Activated naive CD4-positive, alpha-beta T cell treated with anti-CD3 and anti-CD28 coated beads for 36 hours (primary cell): Measurements from ENCODE around the gene TMPRSS5. TPM values are rescaled to one million over a fixed set of nuclear protein-coding genes. Genes with fewer than 3 reads are reported as not detected.
"Not testable (repeated sequence)": the region's sequence is repeated elsewhere in the genome, so short reads cannot be mapped to it uniquely, and the experiment has no call there.

Experiments
- CTCF ChIA-PET: fragments of 350-600 bp; sonication (Branson Sonifier 250); formaldehyde crosslinking; loops from one replicate; lab custom pipeline; 2021; ENCODE audit warnings: antibody characterized with exemption; lab: Charles Lee
- DNase-seq: peaks from one replicate; pipeline ENCODE4 v3.0.0-alpha.2; 2020
- H3K27ac Mint-ChIP-seq: one replicate; pipeline ENCODE4 v1.8.0; 2021; ENCODE audit warnings: mild to moderate bottlenecking, mixed read lengths
- H3K27me3 Mint-ChIP-seq: one replicate; pipeline ENCODE4 v1.8.0; 2021; ENCODE audit warnings: low read depth, mixed read lengths
- H3K36me3 Mint-ChIP-seq: one replicate; pipeline ENCODE4 v1.8.0; 2021; ENCODE audit warnings: low read depth, mixed read lengths
- H3K4me1 Mint-ChIP-seq: one replicate; pipeline ENCODE4 v1.8.0; 2021; ENCODE audit warnings: low read depth, mixed read lengths
- H3K4me3 Mint-ChIP-seq: one replicate; pipeline ENCODE4 v1.8.0; 2021; ENCODE audit warnings: mild to moderate bottlenecking, moderate library complexity, mixed read lengths
- H3K9me3 Mint-ChIP-seq: one replicate; pipeline ENCODE4 v1.8.0; 2021; ENCODE audit warnings: mixed read lengths
- intact Hi-C: fragments of 100-400 bp; cut with micrococcal nuclease; formaldehyde crosslinking; loops from one replicate; pipeline ENCODE4 v1.15.1; 2023
- total RNA-seq, 2 experiments: library from RNA; stranded (reverse); gene quantifications; one replicate each; pipeline ENCODE4 v1.2.3, GENCODE V29; 2021

Gene TMPRSS5
- total RNA-seq, 2 experiments from 2014 or later, result 1.1 to 1.2 TPM

GRCh38 chr11:113675003-113675561 lies 31.0 kb downstream of the TMPRSS5 start:
- CTCF ChIA-PET, result no interaction called here
- Mint-ChIP-seq H3K36me3 (no peaks in the 10 kb centered on the region), H3K27ac (no peak overlapping the region), H3K4me1 (no peaks in the 10 kb centered on the region), H3K27me3 (peaks cover 7% of the 10 kb centered on the region), H3K9me3 (no peaks in the 10 kb centered on the region), H3K4me3 (no peak overlapping the region)
- intact Hi-C loops, result no loop called here
- no peak for DNase-seq

- Mint-ChIP-seq H3K27ac (no peak overlapping the region), H3K27me3 (peaks cover 7% of the 10 kb centered on the region), H3K4me3 (no peak overlapping the region), H3K9me3 (no peaks in the 10 kb centered on the region), H3K36me3 (no peaks in the 10 kb centered on the region), H3K4me1 (no peaks in the 10 kb centered on the region)
- intact Hi-C loops, result no loop called here
- DNase-seq, result no peak
- CTCF ChIA-PET, result no interaction called here
These were observed 31.8 kb downstream of the TMPRSS5 start for GRCh38 chr11:113674397-113674685.

GRCh38 chr11:113673550-113674396 lies 32.3 kb downstream of the TMPRSS5 start:
- DNase-seq, result no peak
- CTCF ChIA-PET, result no interaction called here
- Mint-ChIP-seq H3K4me3 (no peak overlapping the region), H3K9me3 (no peaks in the 10 kb centered on the region), H3K36me3 (no peaks in the 10 kb centered on the region), H3K27ac (no peak overlapping the region), H3K4me1 (no peaks in the 10 kb centered on the region), H3K27me3 (peaks cover 7% of the 10 kb centered on the region)
- intact Hi-C loops, result no loop called here

- CTCF ChIA-PET, DNase-seq, H3K4me1 Mint-ChIP-seq, H3K36me3 Mint-ChIP-seq, H3K27ac Mint-ChIP-seq, H3K27me3 Mint-ChIP-seq, intact Hi-C loops, H3K9me3 Mint-ChIP-seq, H3K4me3 Mint-ChIP-seq: not testable (repeated sequence)
These were observed 34.2 kb downstream of the TMPRSS5 start for GRCh38 chr11:113671914-113672313.

GRCh38 chr11:113670831-113671215 lies 35.3 kb downstream of the TMPRSS5 start:
- Mint-ChIP-seq H3K27me3 (peaks cover 7% of the 10 kb centered on the region), H3K4me1 (no peaks in the 10 kb centered on the region), H3K4me3 (no peak overlapping the region), H3K36me3 (no peaks in the 10 kb centered on the region), H3K9me3 (peaks cover 9% of the 10 kb centered on the region), H3K27ac (no peak overlapping the region)
- intact Hi-C loops, result no loop called here
- CTCF ChIA-PET, result no interaction called here
- no peak for DNase-seq

- intact Hi-C loops, result no loop called here
- Mint-ChIP-seq H3K4me1 (no peaks in the 10 kb centered on the region), H3K27ac (no peak overlapping the region), H3K27me3 (peaks cover 9% of the 10 kb centered on the region), H3K9me3 (peaks cover 9% of the 10 kb centered on the region), H3K36me3 (no peaks in the 10 kb centered on the region), H3K4me3 (no peak overlapping the region)
- CTCF ChIA-PET, result no interaction called here
- no peak for DNase-seq
These were observed 35.8 kb downstream of the TMPRSS5 start for GRCh38 chr11:113670149-113670830.

- Mint-ChIP-seq H3K4me3 (no peak overlapping the region), H3K27ac (no peak overlapping the region), H3K27me3 (peaks cover 13% of the 10 kb centered on the region), H3K9me3 (peaks cover 9% of the 10 kb centered on the region), H3K36me3 (no peaks in the 10 kb centered on the region), H3K4me1 (no peaks in the 10 kb centered on the region)
- CTCF ChIA-PET, result no interaction called here
- no peak for DNase-seq
- intact Hi-C loops, result no loop called here
These were observed 37.9 kb downstream of the TMPRSS5 start for GRCh38 chr11:113668255-113668654.

GRCh38 chr11:113667801-113668200 lies 38.3 kb downstream of the TMPRSS5 start:
- Mint-ChIP-seq H3K27ac (no peak overlapping the region), H3K27me3 (peaks cover 10% of the 10 kb centered on the region), H3K9me3 (peaks cover 9% of the 10 kb centered on the region), H3K36me3 (no peaks in the 10 kb centered on the region), H3K4me3 (no peak overlapping the region), H3K4me1 (no peaks in the 10 kb centered on the region)
- CTCF ChIA-PET, result no interaction called here
- no peak for DNase-seq
- intact Hi-C loops, result no loop called here

- no peaks in the 10 kb centered on the region for H3K4me1 Mint-ChIP-seq
- CTCF ChIA-PET, result no interaction called here
These were observed 39.5 kb downstream of the TMPRSS5 start for GRCh38 chr11:113666584-113666983.

GRCh38 chr11:113664981-113665710 lies 41.0 kb downstream of the TMPRSS5 start:
- CTCF ChIA-PET, result no interaction called here
- H3K36me3 Mint-ChIP-seq, result no peaks in the 10 kb centered on the region
- DNase-seq, result no peak
- no peaks in the 10 kb centered on the region for H3K4me1 Mint-ChIP-seq
- no peak overlapping the region for H3K27ac Mint-ChIP-seq
- H3K9me3 Mint-ChIP-seq, result peaks cover 9% of the 10 kb centered on the region
- H3K27me3 Mint-ChIP-seq, result peaks cover 8% of the 10 kb centered on the region
- intact Hi-C loops, result no loop called here
- H3K4me3 Mint-ChIP-seq, result no peak overlapping the region

More at GRCh38 chr11:113666584-113666983, 39.5 kb downstream of the TMPRSS5 start:
- no peak for DNase-seq
- Mint-ChIP-seq H3K36me3 (no peaks in the 10 kb centered on the region), H3K4me3 (no peak overlapping the region), H3K27ac (no peak overlapping the region), H3K27me3 (peaks cover 10% of the 10 kb centered on the region), H3K9me3 (peaks cover 9% of the 10 kb centered on the region)
- intact Hi-C loops, result no loop called here

- H3K9me3 Mint-ChIP-seq, result peaks cover 9% of the 10 kb centered on the region
These were observed 41.8 kb downstream of the TMPRSS5 start for GRCh38 chr11:113664069-113664980.

GRCh38 chr11:113663567-113663966 lies 42.5 kb downstream of the TMPRSS5 start:
- peaks cover 8% of the 10 kb centered on the region for H3K27me3 Mint-ChIP-seq
- no peak overlapping the region for H3K27ac Mint-ChIP-seq
- H3K36me3 Mint-ChIP-seq, result no peaks in the 10 kb centered on the region
- CTCF ChIA-PET, result no interaction called here
- peaks cover 9% of the 10 kb centered on the region for H3K9me3 Mint-ChIP-seq
- no peak for DNase-seq
- no peak overlapping the region for H3K4me3 Mint-ChIP-seq
- intact Hi-C loops, result no loop called here
- H3K4me1 Mint-ChIP-seq, result no peaks in the 10 kb centered on the region

More at GRCh38 chr11:113664069-113664980, 41.8 kb downstream of the TMPRSS5 start:
- no peak for DNase-seq
- Mint-ChIP-seq H3K27ac (no peak overlapping the region), H3K4me1 (no peaks in the 10 kb centered on the region), H3K27me3 (peaks cover 8% of the 10 kb centered on the region), H3K4me3 (no peak overlapping the region), H3K36me3 (no peaks in the 10 kb centered on the region)
- intact Hi-C loops, result no loop called here
- CTCF ChIA-PET, result no interaction called here
